Upper lobe of left lung (tissue), 4 donors: Measurements from ENCODE around the gene ENG.

Source experiments
- POLR2AphosphoS5 ChIP-seq, 2 donors: sonication (generic); formaldehyde crosslinking; IDR thresholded peaks; one replicate each; pipeline ENCODE4 v1.5.1; 2017; ENCODE audit warnings: antibody characterized with exemption in 2 of 2
- TF ChIP-seq, protein P1 (sequence below), 6 experiments: fragments of 450-650 bp in 4 of 6; fragments of 200-600 bp in 2 of 6; sonication (generic) in 2 of 6; IDR thresholded peaks; one replicate each; pipeline ENCODE4 v1.5.1; 2016 to 2019; ENCODE audit warnings: antibody characterized with exemption in 6 of 6

DNA sequence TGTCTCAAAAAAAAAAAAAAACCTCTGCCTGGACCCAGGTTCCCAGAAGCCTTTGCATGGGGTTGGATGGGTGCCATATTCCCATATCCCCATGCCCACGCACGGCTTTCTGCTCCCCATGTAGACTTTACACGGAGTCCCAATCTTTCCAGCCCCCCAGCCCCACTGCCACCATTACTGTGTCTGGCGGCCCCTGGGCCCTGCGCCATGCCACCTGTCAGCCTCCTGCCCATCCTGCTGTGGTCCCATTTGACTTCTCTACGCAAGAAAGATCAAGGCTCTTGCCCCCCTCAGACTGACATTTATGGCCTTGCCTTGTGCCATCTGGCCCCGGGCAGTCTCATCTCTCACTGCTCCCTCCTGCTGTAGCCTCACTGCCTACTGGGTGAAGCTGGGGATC lies 29.5 kb upstream of the ENG start:
- TF ChIP-seq, protein P1, sequence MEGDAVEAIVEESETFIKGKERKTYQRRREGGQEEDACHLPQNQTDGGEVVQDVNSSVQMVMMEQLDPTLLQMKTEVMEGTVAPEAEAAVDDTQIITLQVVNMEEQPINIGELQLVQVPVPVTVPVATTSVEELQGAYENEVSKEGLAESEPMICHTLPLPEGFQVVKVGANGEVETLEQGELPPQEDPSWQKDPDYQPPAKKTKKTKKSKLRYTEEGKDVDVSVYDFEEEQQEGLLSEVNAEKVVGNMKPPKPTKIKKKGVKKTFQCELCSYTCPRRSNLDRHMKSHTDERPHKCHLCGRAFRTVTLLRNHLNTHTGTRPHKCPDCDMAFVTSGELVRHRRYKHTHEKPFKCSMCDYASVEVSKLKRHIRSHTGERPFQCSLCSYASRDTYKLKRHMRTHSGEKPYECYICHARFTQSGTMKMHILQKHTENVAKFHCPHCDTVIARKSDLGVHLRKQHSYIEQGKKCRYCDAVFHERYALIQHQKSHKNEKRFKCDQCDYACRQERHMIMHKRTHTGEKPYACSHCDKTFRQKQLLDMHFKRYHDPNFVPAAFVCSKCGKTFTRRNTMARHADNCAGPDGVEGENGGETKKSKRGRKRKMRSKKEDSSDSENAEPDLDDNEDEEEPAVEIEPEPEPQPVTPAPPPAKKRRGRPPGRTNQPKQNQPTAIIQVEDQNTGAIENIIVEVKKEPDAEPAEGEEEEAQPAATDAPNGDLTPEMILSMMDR (IDR thresholded peaks at IDR 0.05), result no peak
- TF ChIP-seq POLR2AphosphoS5 (IDR thresholded peaks at IDR 0.05), result no peak
